Activated T-cell treated with anti-CD3 and anti-CD28 coated beads, Interleukin-2, amount 50 U/mL, for 4 hours (primary cell): ENCODE measurements around the gene TMEM94. TPM values are rescaled to one million over a fixed set of nuclear protein-coding genes. Genes with fewer than 3 reads are reported as not detected.

Source experiments
- ATAC-seq, 2 donors: fragments of 200-7000 bp; cut with Tn5 transposase; one replicate each; pipeline ENCODE4 v1.10.0; 2021
- DNase-seq: peaks from one replicate; pipeline ENCODE4 v3.0.0-alpha.2; 2020
- H3K27me3 Mint-ChIP-seq: one replicate; pipeline ENCODE4 v1.8.0; 2021; ENCODE audit warnings: low read depth, mixed read lengths
- H3K36me3 Mint-ChIP-seq: one replicate; pipeline ENCODE4 v1.8.0; 2022; ENCODE audit warnings: mixed read lengths; ENCODE audit not compliant: insufficient read depth
- H3K4me1 Mint-ChIP-seq: one replicate; pipeline ENCODE4 v1.8.0; 2021; ENCODE audit warnings: low read depth, mixed read lengths
- H3K4me3 Mint-ChIP-seq: one replicate; pipeline ENCODE4 v1.8.0; 2021; ENCODE audit warnings: mild to moderate bottlenecking, moderate library complexity, mixed read lengths
- H3K9me3 Mint-ChIP-seq: one replicate; pipeline ENCODE4 v1.8.0; 2021; ENCODE audit warnings: mixed read lengths
- total RNA-seq, 3 donors: library from RNA; stranded (reverse); gene quantifications; one replicate each; pipeline ENCODE4 v1.2.1, GENCODE V29; 2021

The TMEM94 gene
- total RNA-seq, 3 donors from 2014 or later = 44.0 to 49.6 (median 46.6) TPM

GRCh38 chr17:75459590-75460267, 3.3 kb downstream of the TMEM94 start:
- H3K4me1 Mint-ChIP-seq = peaks cover 41% of the 10 kb centered on the region
- ATAC-seq = no peak
- H3K9me3 Mint-ChIP-seq = no peaks in the 10 kb centered on the region
- no peak for DNase-seq
- H3K36me3 Mint-ChIP-seq = peaks cover 3% of the 10 kb centered on the region
- H3K27me3 Mint-ChIP-seq = no peaks in the 10 kb centered on the region
- H3K4me3 Mint-ChIP-seq = no peak overlapping the region

- peaks cover 41% of the 10 kb centered on the region for H3K4me1 Mint-ChIP-seq
- no peak for ATAC-seq
Measured at GRCh38 chr17:75460295-75460694, 3.9 kb downstream of the TMEM94 start.

GRCh38 chr17:75463603-75464002, 7.2 kb downstream of the TMEM94 start:
- H3K36me3 Mint-ChIP-seq = peaks cover 9% of the 10 kb centered on the region
- no peaks in the 10 kb centered on the region for H3K27me3 Mint-ChIP-seq
- H3K9me3 Mint-ChIP-seq = no peaks in the 10 kb centered on the region
- H3K4me1 Mint-ChIP-seq = peaks cover 19% of the 10 kb centered on the region
- DNase-seq (no peak), ATAC-seq (no peak)
- no peak overlapping the region for H3K4me3 Mint-ChIP-seq

More at GRCh38 chr17:75460295-75460694, 3.9 kb downstream of the TMEM94 start:
- Mint-ChIP-seq H3K27me3 (no peaks in the 10 kb centered on the region), H3K4me3 (no peak overlapping the region), H3K9me3 (no peaks in the 10 kb centered on the region), H3K36me3 (peaks cover 3% of the 10 kb centered on the region)
- DNase-seq = no peak

GRCh38 chr17:75465039-75465438, 8.6 kb downstream of the TMEM94 start:
- no peaks in the 10 kb centered on the region for H3K27me3 Mint-ChIP-seq
- DNase-seq (no peak), ATAC-seq (no peak)
- H3K9me3 Mint-ChIP-seq = no peaks in the 10 kb centered on the region
- peaks cover 10% of the 10 kb centered on the region for H3K4me1 Mint-ChIP-seq
- no peak overlapping the region for H3K4me3 Mint-ChIP-seq
- peaks cover 9% of the 10 kb centered on the region for H3K36me3 Mint-ChIP-seq

GRCh38 chr17:75468291-75468754, 11.9 kb downstream of the TMEM94 start:
- H3K27me3 Mint-ChIP-seq = no peaks in the 10 kb centered on the region
- ATAC-seq (no peak), DNase-seq (no peak)
- H3K9me3 Mint-ChIP-seq = no peaks in the 10 kb centered on the region
- H3K36me3 Mint-ChIP-seq = peaks cover 21% of the 10 kb centered on the region
- no peak overlapping the region for H3K4me3 Mint-ChIP-seq
- H3K4me1 Mint-ChIP-seq = peaks cover 6% of the 10 kb centered on the region

- Mint-ChIP-seq H3K27me3 (no peaks in the 10 kb centered on the region), H3K36me3 (peaks cover 20% of the 10 kb centered on the region), H3K4me3 (no peak overlapping the region), H3K9me3 (no peaks in the 10 kb centered on the region), H3K4me1 (peaks cover 5% of the 10 kb centered on the region)
- no peak for DNase-seq
- ATAC-seq = no peak
Measured at GRCh38 chr17:75468779-75469373, 12.4 kb downstream of the TMEM94 start.

GRCh38 chr17:75471207-75471606, 14.8 kb downstream of the TMEM94 start:
- peaks cover 2% of the 10 kb centered on the region for H3K4me1 Mint-ChIP-seq
- no peaks in the 10 kb centered on the region for H3K9me3 Mint-ChIP-seq
- DNase-seq (no peak), ATAC-seq (no peak)
- H3K36me3 Mint-ChIP-seq = peaks cover 18% of the 10 kb centered on the region
- no peak overlapping the region for H3K4me3 Mint-ChIP-seq
- no peaks in the 10 kb centered on the region for H3K27me3 Mint-ChIP-seq

- H3K9me3 Mint-ChIP-seq = no peaks in the 10 kb centered on the region
Measured at GRCh38 chr17:75472119-75472518, 15.7 kb downstream of the TMEM94 start.

GRCh38 chr17:75473246-75473645, 16.8 kb downstream of the TMEM94 start:
- no peaks in the 10 kb centered on the region for H3K4me1 Mint-ChIP-seq
- no peak for DNase-seq
- H3K36me3 Mint-ChIP-seq = peaks cover 17% of the 10 kb centered on the region
- no peaks in the 10 kb centered on the region for H3K9me3 Mint-ChIP-seq
- H3K4me3 Mint-ChIP-seq = no peak overlapping the region
- no peak for ATAC-seq
- no peaks in the 10 kb centered on the region for H3K27me3 Mint-ChIP-seq

More at GRCh38 chr17:75472119-75472518, 15.7 kb downstream of the TMEM94 start:
- H3K36me3 Mint-ChIP-seq = peaks cover 19% of the 10 kb centered on the region
- ATAC-seq (no peak), DNase-seq (no peak)
- no peak overlapping the region for H3K4me3 Mint-ChIP-seq
- H3K27me3 Mint-ChIP-seq = no peaks in the 10 kb centered on the region
- H3K4me1 Mint-ChIP-seq = peaks cover 2% of the 10 kb centered on the region

GRCh38 chr17:75474736-75475135, 18.3 kb downstream of the TMEM94 start:
- Mint-ChIP-seq H3K4me1 (no peaks in the 10 kb centered on the region), H3K36me3 (peaks cover 17% of the 10 kb centered on the region), H3K4me3 (no peak overlapping the region), H3K27me3 (no peaks in the 10 kb centered on the region), H3K9me3 (no peaks in the 10 kb centered on the region)
- DNase-seq = no peak
- no peak for ATAC-seq

- Mint-ChIP-seq H3K36me3 (peaks cover 19% of the 10 kb centered on the region), H3K27me3 (no peaks in the 10 kb centered on the region), H3K4me1 (no peaks in the 10 kb centered on the region), H3K4me3 (no peak overlapping the region), H3K9me3 (no peaks in the 10 kb centered on the region)
- no peak for ATAC-seq
- DNase-seq = no peak
Measured at GRCh38 chr17:75475144-75475835, 18.9 kb downstream of the TMEM94 start.

GRCh38 chr17:75475851-75476250, 19.4 kb downstream of the TMEM94 start:
- DNase-seq (no peak), ATAC-seq (no peak)
- no peaks in the 10 kb centered on the region for H3K9me3 Mint-ChIP-seq
- H3K4me3 Mint-ChIP-seq = no peak overlapping the region
- no peaks in the 10 kb centered on the region for H3K4me1 Mint-ChIP-seq
- peaks cover 19% of the 10 kb centered on the region for H3K36me3 Mint-ChIP-seq
- H3K27me3 Mint-ChIP-seq = no peaks in the 10 kb centered on the region

GRCh38 chr17:75476271-75476671, 19.8 kb downstream of the TMEM94 start:
- Mint-ChIP-seq H3K9me3 (no peaks in the 10 kb centered on the region), H3K4me1 (no peaks in the 10 kb centered on the region), H3K27me3 (no peaks in the 10 kb centered on the region), H3K4me3 (no peak overlapping the region), H3K36me3 (peaks cover 19% of the 10 kb centered on the region)
- ATAC-seq = no peak
- DNase-seq = no peak

GRCh38 chr17:75476752-75477489, 20.5 kb downstream of the TMEM94 start:
- no peaks in the 10 kb centered on the region for H3K9me3 Mint-ChIP-seq

More at GRCh38 chr17:75476752-75477489, 20.5 kb downstream of the TMEM94 start:
- Mint-ChIP-seq H3K27me3 (no peaks in the 10 kb centered on the region), H3K4me1 (no peaks in the 10 kb centered on the region), H3K36me3 (peaks cover 16% of the 10 kb centered on the region), H3K4me3 (no peak overlapping the region)
- no peak for DNase-seq
- no peak for ATAC-seq
